Effector memory CD8-positive, alpha-beta T cell (primary cell): ENCODE data around the gene SLC44A3.

Experiments
- ATAC-seq: fragments of 150-1000 bp; cut with Tn5 transposase; replicated peaks from 2 replicates; pipeline ENCODE4 v1.10.0; 2021; ENCODE audit warnings: mild to moderate bottlenecking, moderate library complexity
- DNase-seq, 3 experiments: peaks; one replicate each; pipeline ENCODE4 v3.0.0; 2021
- H3K27ac Mint-ChIP-seq, 2 donors: one replicate each; pipeline ENCODE4 v1.8.0; 2022; ENCODE audit warnings: mild to moderate bottlenecking in 2 of 2, mixed read lengths in 2 of 2, moderate library complexity in 2 of 2
- H3K27me3 Mint-ChIP-seq, 2 donors: one replicate each; pipeline ENCODE4 v1.8.0; 2022; ENCODE audit warnings: mixed read lengths in 2 of 2
- H3K36me3 Mint-ChIP-seq: one replicate; pipeline ENCODE4 v1.8.0; 2022; ENCODE audit warnings: mild to moderate bottlenecking, moderate library complexity, mixed read lengths; ENCODE audit not compliant: insufficient read depth
- H3K4me1 Mint-ChIP-seq, 2 donors: one replicate each; pipeline ENCODE4 v1.8.0; 2022; ENCODE audit warnings: low read depth in 2 of 2, mixed read lengths in 2 of 2
- H3K4me3 Mint-ChIP-seq, 2 donors: one replicate each; pipeline ENCODE4 v1.8.0; 2022; ENCODE audit warnings: mild to moderate bottlenecking in 2 of 2, mixed read lengths in 2 of 2, moderate library complexity in 2 of 2
- H3K9me3 Mint-ChIP-seq, 2 donors: one replicate each; pipeline ENCODE4 v1.8.0; 2022; ENCODE audit warnings: mixed read lengths in 2 of 2

SLC44A3 gene

GRCh38 chr1:94898491-94899385 is 78.6 kb downstream of the SLC44A3 start:
- Mint-ChIP-seq H3K9me3 (no peaks in the 10 kb centered on the region), H3K27ac (no peak overlapping the region), H3K36me3 (peaks cover 4% of the 10 kb centered on the region), H3K27me3 (peaks cover 0 to 31% of the 10 kb centered on the region in 2 donors), H3K4me1 (no peaks in the 10 kb centered on the region), H3K4me3 (no peak overlapping the region)
- ATAC-seq (no peak), DNase-seq (no peak)

DNA sequence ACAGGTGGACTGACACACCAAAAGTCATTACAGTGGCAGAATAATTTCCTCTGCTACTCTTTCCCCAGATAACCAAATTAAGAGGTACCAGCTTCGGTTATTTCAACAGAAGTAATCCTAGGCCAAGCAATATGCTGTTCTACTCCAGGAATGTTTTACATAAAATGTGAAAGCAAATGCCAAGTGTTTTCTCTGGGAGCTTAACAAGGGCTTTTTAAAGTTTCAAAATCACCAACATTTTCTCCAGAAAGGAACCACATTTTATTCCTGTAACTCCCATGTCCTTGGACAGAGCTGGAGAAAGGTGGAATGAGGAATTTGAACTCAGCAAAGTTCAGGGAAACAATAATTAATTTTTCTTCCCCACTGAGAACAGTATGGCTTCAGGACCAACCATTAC is 79.6 kb downstream of the SLC44A3 start:
- H3K4me1 Mint-ChIP-seq, result no peaks in the 10 kb centered on the region
- no peak for DNase-seq
- peaks cover 0 to 24% of the 10 kb centered on the region in 2 donors for H3K27me3 Mint-ChIP-seq
- peaks cover 4% of the 10 kb centered on the region for H3K36me3 Mint-ChIP-seq
- no peak overlapping the region for H3K4me3 Mint-ChIP-seq
- no peak overlapping the region for H3K27ac Mint-ChIP-seq
- no peak for ATAC-seq
- H3K9me3 Mint-ChIP-seq, result no peaks in the 10 kb centered on the region

- H3K4me1 Mint-ChIP-seq, result no peaks in the 10 kb centered on the region
- no peak overlapping the region for H3K4me3 Mint-ChIP-seq
- peaks cover 4% of the 10 kb centered on the region for H3K36me3 Mint-ChIP-seq
- no peak for ATAC-seq
- H3K27me3 Mint-ChIP-seq, result peaks cover 0 to 11% of the 10 kb centered on the region in 2 donors
- H3K9me3 Mint-ChIP-seq, result no peaks in the 10 kb centered on the region
- no peak overlapping the region for H3K27ac Mint-ChIP-seq
- DNase-seq, result no peak
Observed at GRCh38 chr1:94901841-94902240, 81.7 kb downstream of the SLC44A3 start.

GRCh38 chr1:94903280-94904009 is 83.3 kb downstream of the SLC44A3 start:
- Mint-ChIP-seq H3K4me1 (no peaks in the 10 kb centered on the region), H3K27ac (no peak overlapping the region), H3K36me3 (no peaks in the 10 kb centered on the region), H3K9me3 (no peaks in the 10 kb centered on the region), H3K27me3 (peaks cover 10 to 13% of the 10 kb centered on the region in 2 donors), H3K4me3 (no peak overlapping the region)
- no peak for DNase-seq
- no peak for ATAC-seq

GRCh38 chr1:94905207-94905606 is 85.0 kb downstream of the SLC44A3 start:
- DNase-seq (no peak), ATAC-seq (no peak)
- no peak overlapping the region for H3K27ac Mint-ChIP-seq
- peaks cover 20 to 25% of the 10 kb centered on the region in 2 donors for H3K27me3 Mint-ChIP-seq
- H3K4me1 Mint-ChIP-seq, result no peaks in the 10 kb centered on the region
- no peaks in the 10 kb centered on the region for H3K36me3 Mint-ChIP-seq
- H3K4me3 Mint-ChIP-seq, result no peak overlapping the region
- H3K9me3 Mint-ChIP-seq, result no peaks in the 10 kb centered on the region

GRCh38 chr1:94906382-94906781 is 86.2 kb downstream of the SLC44A3 start:
- Mint-ChIP-seq H3K36me3 (no peaks in the 10 kb centered on the region), H3K27ac (no peak overlapping the region), H3K9me3 (no peaks in the 10 kb centered on the region), H3K27me3 (peaks cover 31 to 36% of the 10 kb centered on the region in 2 donors), H3K4me3 (no peak overlapping the region), H3K4me1 (no peaks in the 10 kb centered on the region)
- ATAC-seq (no peak), DNase-seq (no peak)

GRCh38 chr1:94907136-94907535 is 87.0 kb downstream of the SLC44A3 start:
- no peak overlapping the region for H3K4me3 Mint-ChIP-seq
- no peaks in the 10 kb centered on the region for H3K36me3 Mint-ChIP-seq
- no peaks in the 10 kb centered on the region for H3K9me3 Mint-ChIP-seq
- ATAC-seq (no peak), DNase-seq (no peak)
- no peaks in the 10 kb centered on the region for H3K4me1 Mint-ChIP-seq
- H3K27me3 Mint-ChIP-seq, result peaks cover 31 to 36% of the 10 kb centered on the region in 2 donors
- H3K27ac Mint-ChIP-seq, result no peak overlapping the region

- Mint-ChIP-seq H3K4me3 (no peak overlapping the region), H3K9me3 (no peaks in the 10 kb centered on the region), H3K27me3 (peaks cover 33 to 36% of the 10 kb centered on the region in 2 donors), H3K27ac (no peak overlapping the region), H3K36me3 (no peaks in the 10 kb centered on the region), H3K4me1 (no peaks in the 10 kb centered on the region)
- DNase-seq (no peak), ATAC-seq (no peak)
Observed at GRCh38 chr1:94908190-94908589, 88.0 kb downstream of the SLC44A3 start.

- no peak for ATAC-seq
Observed at GRCh38 chr1:94908965-94909364, 88.8 kb downstream of the SLC44A3 start.

DNA sequence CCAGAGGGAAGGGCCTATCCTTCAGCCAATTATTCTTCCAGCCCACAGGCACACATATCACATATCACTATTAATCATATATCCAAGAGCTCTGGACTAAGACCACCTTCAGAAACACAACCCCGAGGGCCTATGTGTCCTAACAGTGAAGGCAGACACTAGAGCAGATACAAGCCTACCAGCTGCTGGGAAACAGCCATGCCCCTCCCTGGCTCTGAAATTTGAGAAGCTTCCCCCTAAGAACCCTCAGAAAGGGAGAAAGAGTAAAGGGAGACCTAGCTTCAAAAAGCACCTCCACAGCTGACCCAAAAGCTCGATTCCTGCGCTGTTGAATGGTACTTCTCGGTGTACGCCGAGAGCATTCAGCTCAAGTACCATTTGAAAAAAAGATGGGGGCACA is 89.3 kb downstream of the SLC44A3 start:
- Mint-ChIP-seq H3K4me3 (no peak overlapping the region), H3K27ac (no peak overlapping the region), H3K9me3 (no peaks in the 10 kb centered on the region), H3K36me3 (no peaks in the 10 kb centered on the region), H3K27me3 (peaks cover 39 to 43% of the 10 kb centered on the region in 2 donors), H3K4me1 (no peaks in the 10 kb centered on the region)
- no peak for DNase-seq
- ATAC-seq, result no peak

More at GRCh38 chr1:94908965-94909364, 88.8 kb downstream of the SLC44A3 start:
- Mint-ChIP-seq H3K36me3 (no peaks in the 10 kb centered on the region), H3K9me3 (no peaks in the 10 kb centered on the region), H3K4me3 (no peak overlapping the region), H3K27ac (no peak overlapping the region), H3K27me3 (peaks cover 38 to 39% of the 10 kb centered on the region in 2 donors), H3K4me1 (no peaks in the 10 kb centered on the region)
- no peak for DNase-seq

GRCh38 chr1:94912263-94913184 is 92.4 kb downstream of the SLC44A3 start:
- Mint-ChIP-seq H3K4me3 (no peak overlapping the region), H3K4me1 (no peaks in the 10 kb centered on the region), H3K27me3 (peaks cover 58 to 70% of the 10 kb centered on the region in 2 donors), H3K27ac (no peak overlapping the region), H3K9me3 (no peaks in the 10 kb centered on the region), H3K36me3 (no peaks in the 10 kb centered on the region)
- DNase-seq (no peak), ATAC-seq (no peak)

GRCh38 chr1:94917251-94917650 is 97.1 kb downstream of the SLC44A3 start:
- no peak for ATAC-seq
- no peak for DNase-seq
- Mint-ChIP-seq H3K27ac (no peak overlapping the region), H3K9me3 (no peaks in the 10 kb centered on the region), H3K27me3 (peaks cover 41 to 49% of the 10 kb centered on the region in 2 donors), H3K36me3 (no peaks in the 10 kb centered on the region), H3K4me1 (no peaks in the 10 kb centered on the region), H3K4me3 (no peak overlapping the region)
